Neutrophil (primary cell): ENCODE measurements around the gene KRTAP5-4.
"Not testable (repeated sequence)": the region's sequence is repeated elsewhere in the genome, so short reads cannot be mapped to it uniquely, and the experiment has no call there.

Experiments used
- H3K27ac ChIP-seq: fragments of 200-600 bp; sonication (generic); 2 replicates; pipeline ENCODE4 v1.5.1; 2016; ENCODE audit warnings: mild to moderate bottlenecking, moderate library complexity
- H3K27me3 ChIP-seq: fragments of 200-600 bp; sonication (generic); 2 replicates; pipeline ENCODE4 v1.6.0; 2016; ENCODE audit warnings: mild to moderate bottlenecking
- H3K36me3 ChIP-seq: fragments of 200-600 bp; sonication (generic); 2 replicates; pipeline ENCODE4 v1.5.1; 2017
- H3K4me1 ChIP-seq, 2 experiments: fragments of 200-600 bp in 1 of 2; sonication (generic) in 1 of 2; 1 replicate in 1 of 2; 2 replicates in 1 of 2; pipeline versions ENCODE4 v1.5.1 to v1.6.1; 2013 to 2016; ENCODE audit warnings: low read depth in 1 of 2, low read length in 1 of 2, mild to moderate bottlenecking in 1 of 2, moderate library complexity in 1 of 2; ENCODE audit not compliant: control insufficient read depth in 1 of 2, insufficient read depth in 1 of 2
- H3K4me3 ChIP-seq, 2 experiments: fragments of 200-600 bp in 1 of 2; sonication (generic) in 1 of 2; 1 replicate in 1 of 2; 2 replicates in 1 of 2; pipeline ENCODE4 v1.5.1; 2013 to 2016; ENCODE audit warnings: low read depth in 1 of 2, low read length in 1 of 2, mild to moderate bottlenecking in 1 of 2, moderate library complexity in 1 of 2
- H3K9me3 ChIP-seq: fragments of 200-600 bp; sonication (generic); 2 replicates; pipeline ENCODE4 v1.5.1; 2016
- CTCF ChIP-seq: fragments of 200-600 bp; sonication (generic); IDR thresholded peaks from 2 replicates; pipeline ENCODE4 v1.5.1; 2016; ENCODE audit warnings: antibody characterized with exemption

Gene KRTAP5-4

GRCh38 chr11:1619449-1619848 lies 2.5 kb downstream of the KRTAP5-4 start:
- H3K36me3 ChIP-seq = no peaks in the 10 kb centered on the region
- no peaks in the 10 kb centered on the region for H3K4me1 ChIP-seq
- H3K27ac ChIP-seq = no peak overlapping the region
- no peaks in the 10 kb centered on the region for H3K9me3 ChIP-seq
- peaks cover 15% of the 10 kb centered on the region for H3K27me3 ChIP-seq
- no peak overlapping the region for H3K4me3 ChIP-seq
- TF ChIP-seq CTCF = no peak

DNA sequence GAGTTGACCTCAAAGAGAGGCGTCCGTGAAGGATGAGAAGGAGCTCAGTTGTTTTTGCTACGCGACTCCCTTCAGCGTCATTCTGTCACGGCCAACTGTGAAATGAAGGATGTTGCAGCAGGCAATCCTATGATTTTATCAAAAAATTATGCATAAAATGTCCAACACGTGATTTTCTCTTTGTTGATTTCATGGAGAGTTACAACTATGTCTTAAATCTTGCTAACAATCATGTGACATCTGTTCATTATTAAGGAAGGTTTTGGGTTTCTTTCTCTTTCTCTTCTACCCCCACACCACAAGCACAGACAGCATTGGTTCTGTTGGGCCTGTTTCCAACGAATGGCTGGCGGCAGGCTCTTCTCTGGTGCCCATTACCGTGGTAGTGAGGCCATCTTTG lies 3.7 kb downstream of the KRTAP5-4 start:
- Histone ChIP-seq H3K4me1 (no peaks in the 10 kb centered on the region), H3K9me3 (no peaks in the 10 kb centered on the region), H3K27me3 (peaks cover 15% of the 10 kb centered on the region), H3K36me3 (no peaks in the 10 kb centered on the region), H3K27ac (no peak overlapping the region), H3K4me3 (no peak overlapping the region)
- TF ChIP-seq CTCF = no peak

GRCh38 chr11:1608363-1608762 lies 13.6 kb downstream of the KRTAP5-4 start, which contains the start of gene KRTAP5-3:
Gene KRTAP5-3 (minus strand): TSS chr11:1608463. CDS start chr11:1608385, 78 bp downstream.
- H3K9me3 ChIP-seq = no peaks in the 10 kb centered on the region
- H3K27ac ChIP-seq = no peak within 1 kb of the TSS
- peaks cover 51% of the 10 kb centered on the region for H3K27me3 ChIP-seq
- H3K36me3 ChIP-seq = no peaks in the 10 kb centered on the region
- no peaks in the 10 kb centered on the region for H3K4me1 ChIP-seq
- H3K4me3 ChIP-seq = no peak within 1 kb of the TSS
- TF ChIP-seq CTCF = no peak

GRCh38 chr11:1607901-1608300 lies 14.0 kb downstream of the KRTAP5-4 start:
- not testable (repeated sequence) for H3K4me3 ChIP-seq, H3K27ac ChIP-seq

DNA sequence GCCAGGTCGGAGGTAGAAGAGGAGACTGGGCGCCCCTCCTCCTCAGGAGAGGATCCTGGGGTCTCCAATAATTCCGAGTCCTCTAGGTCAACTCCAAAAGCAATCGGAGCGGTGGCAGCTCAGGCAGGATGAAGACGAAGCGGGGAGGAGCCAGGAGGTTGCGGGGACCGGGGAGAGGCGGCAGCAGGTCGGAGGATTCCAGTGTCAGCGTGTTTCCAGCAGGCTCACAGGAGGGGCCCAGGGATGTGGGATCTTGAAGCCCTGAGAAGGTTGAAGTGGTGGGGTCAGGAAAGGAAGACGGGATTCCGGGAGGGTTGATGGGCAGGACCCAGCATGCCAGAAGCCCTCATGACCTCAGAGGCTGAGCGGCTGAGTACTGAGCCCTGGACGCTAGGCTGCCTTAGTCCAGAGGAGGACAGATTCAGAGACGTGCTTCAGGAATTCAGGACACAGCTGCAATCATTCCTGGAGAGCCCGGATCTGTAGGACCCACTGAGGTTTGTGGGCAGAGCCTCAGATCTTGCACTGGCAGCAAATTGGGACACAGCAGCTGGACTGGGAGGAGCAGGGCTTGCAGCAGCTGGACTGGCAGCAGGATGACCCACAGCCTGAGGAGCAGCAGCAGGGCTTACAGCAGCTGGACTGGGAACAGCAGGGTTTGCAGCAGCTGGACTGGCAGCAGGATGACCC lies 14.6 kb downstream of the KRTAP5-4 start:
- H3K36me3 ChIP-seq, H3K4me3 ChIP-seq, H3K4me1 ChIP-seq, H3K9me3 ChIP-seq, H3K27ac ChIP-seq: not testable (repeated sequence)
- H3K27me3 ChIP-seq = peaks cover 61% of the 10 kb centered on the region

More at GRCh38 chr11:1607901-1608300, 14.0 kb downstream of the KRTAP5-4 start:
- peaks cover 55% of the 10 kb centered on the region for H3K27me3 ChIP-seq
- H3K4me1 ChIP-seq, H3K36me3 ChIP-seq, H3K9me3 ChIP-seq: not testable (repeated sequence)

GRCh38 chr11:1605923-1606322 lies 16.0 kb downstream of the KRTAP5-4 start:
- peaks cover 67% of the 10 kb centered on the region for H3K27me3 ChIP-seq
- H3K4me1 ChIP-seq, H3K27ac ChIP-seq, H3K9me3 ChIP-seq, H3K36me3 ChIP-seq, H3K4me3 ChIP-seq: not testable (repeated sequence)

DNA sequence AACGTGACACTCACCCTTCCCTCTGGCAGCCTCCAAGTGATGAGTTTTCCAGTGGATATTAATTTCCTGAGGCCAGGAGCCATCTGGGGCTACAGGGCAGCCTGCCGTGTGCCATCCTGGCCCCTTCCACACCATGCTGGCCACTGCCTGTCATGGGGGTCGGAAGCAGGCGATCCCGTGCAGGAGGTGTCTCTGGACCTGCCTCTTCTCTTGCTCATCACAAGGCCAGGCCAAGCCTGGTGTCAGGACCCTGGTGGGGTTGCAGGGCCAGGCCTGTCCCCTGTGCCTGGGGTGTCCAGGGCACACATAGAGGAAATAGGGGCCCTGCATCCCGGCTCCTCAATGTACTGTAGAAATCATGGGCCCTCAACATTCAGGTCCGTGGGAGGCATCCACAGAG lies 17.2 kb downstream of the KRTAP5-4 start:
- H3K4me3 ChIP-seq = no peak overlapping the region
- no peak for TF ChIP-seq CTCF
- H3K27me3 ChIP-seq = peaks cover 80% of the 10 kb centered on the region
- H3K27ac ChIP-seq = no peak overlapping the region
- no peaks in the 10 kb centered on the region for H3K9me3 ChIP-seq
- no peaks in the 10 kb centered on the region for H3K36me3 ChIP-seq
- no peaks in the 10 kb centered on the region for H3K4me1 ChIP-seq
